Lower leg skin (tissue), 3 donors: ENCODE data around the gene SMIM22.

Source experiments
- CTCF ChIP-seq, 3 donors: fragments of 450-650 bp; IDR thresholded peaks; one replicate each; pipeline ENCODE4 v1.5.1; 2016; ENCODE audit warnings: antibody characterized with exemption in 3 of 3, mild to moderate bottlenecking in 3 of 3, moderate library complexity in 2 of 3
- POLR2A ChIP-seq, 2 donors: fragments of 450-650 bp; IDR thresholded peaks; one replicate each; pipeline ENCODE4 v1.6.1; 2016 to 2017; ENCODE audit warnings: antibody characterized with exemption in 2 of 2, mild to moderate bottlenecking in 1 of 2, moderate library complexity in 1 of 2

GRCh38 chr16:4746991-4747574 is 48.1 kb upstream of the SMIM22 start:
- TF ChIP-seq CTCF (IDR thresholded peaks at IDR 0.05) (no peak), POLR2A (IDR thresholded peaks at IDR 0.05) (no peak)
